Tibial nerve (tissue), 4 donors: ENCODE results near the gene PELI2. TPM values are rescaled to one million over a fixed set of nuclear protein-coding genes. Genes with fewer than 3 reads are reported as not detected.
A peak's percentile ranks its signal among the peaks of the same experiment; 100 is the strongest.

ENCODE experiments used
- DNase-seq, 2 donors: peaks; one replicate each; pipeline ENCODE4 v3.0.0-alpha.2; 2019; ENCODE audit warnings: low spot score in 2 of 2
- H3K27ac ChIP-seq, 4 donors: fragments of 200-600 bp; sonication (generic) in 3 of 4; one replicate each; pipeline ENCODE4 v1.5.1; 2017 to 2019; ENCODE audit warnings: mild to moderate bottlenecking in 1 of 4
- H3K27me3 ChIP-seq, 2 donors: fragments of 200-600 bp; sonication (generic) in 1 of 2; one replicate each; pipeline versions ENCODE4 v1.5.1 to v1.6.0; 2017 to 2019
- H3K36me3 ChIP-seq, 3 donors: fragments of 200-600 bp; sonication (generic); one replicate each; pipeline ENCODE4 v1.5.1; 2018 to 2019
- H3K4me1 ChIP-seq, 4 donors: fragments of 200-600 bp; sonication (generic) in 3 of 4; one replicate each; pipeline ENCODE4 v1.5.1; 2017 to 2019
- H3K4me3 ChIP-seq, 4 donors: fragments of 200-600 bp; sonication (generic) in 3 of 4; one replicate each; pipeline ENCODE4 v1.5.1; 2017 to 2019; ENCODE audit warnings: mild to moderate bottlenecking in 1 of 4, moderate library complexity in 1 of 4
- H3K9me3 ChIP-seq, 4 donors: fragments of 200-600 bp; sonication (generic) in 3 of 4; one replicate each; pipeline ENCODE4 v1.5.1; 2017 to 2019
- EP300 ChIP-seq, 2 donors: sonication (generic); formaldehyde crosslinking; IDR thresholded peaks; one replicate each; pipeline ENCODE4 v1.6.1; 2017; ENCODE audit warnings: antibody characterized with exemption in 2 of 2, mild to moderate bottlenecking in 1 of 2
- POLR2A ChIP-seq, 2 donors: fragments of 450-650 bp; IDR thresholded peaks; one replicate each; pipeline ENCODE4 v1.6.1; 2017; ENCODE audit warnings: antibody characterized with exemption in 2 of 2, mild to moderate bottlenecking in 2 of 2, moderate library complexity in 2 of 2
- WGBS, 2 donors: methylation state at CpG; one replicate each; pipeline ENCODE4 v1.1.5; 2018; 5-methylcytosine and 5-hydroxymethylcytosine counted together
- total RNA-seq, 4 donors: library from RNA; depleted of rRNA; stranded (reverse); fragments of >200 nt; gene quantifications; one replicate each; pipeline ENCODE4 v1.1.0, GENCODE V29; 2016
- TF ChIP-seq, protein P1 (sequence below), 5 experiments: fragments of 200-600 bp in 3 of 5; fragments of 450-650 bp in 2 of 5; sonication (generic) in 3 of 5; IDR thresholded peaks; one replicate each; pipeline ENCODE4 v1.5.1; 2016 to 2019; ENCODE audit warnings: antibody characterized with exemption in 5 of 5, mild to moderate bottlenecking in 3 of 5, moderate library complexity in 2 of 5

Gene PELI2
- total RNA-seq, 4 donors from 2014 or later: 20.1 to 42.3 (median 35.1) TPM

DNA sequence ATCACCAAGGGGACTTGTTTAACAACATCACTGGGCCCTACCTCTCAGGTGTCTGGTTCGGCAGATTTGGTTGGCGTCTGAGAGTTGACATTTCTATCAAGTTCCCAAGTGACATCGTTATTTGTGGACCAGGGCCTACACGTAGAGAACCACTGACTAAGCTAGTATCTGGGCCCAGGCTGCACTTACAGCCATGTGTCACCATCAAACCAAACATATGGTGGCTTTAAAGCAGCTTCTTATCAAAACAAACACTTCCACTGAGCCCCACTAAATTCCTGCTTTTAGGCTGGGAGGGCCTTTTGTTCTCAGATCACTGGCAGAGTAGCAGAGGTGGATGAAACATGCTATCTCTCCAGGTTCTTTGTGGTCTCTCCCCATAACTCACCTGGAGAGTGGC, 220.5 kb downstream of the PELI2 start:
- Histone ChIP-seq H3K4me3 (no peak overlapping the region), H3K27ac (no peak overlapping the region), H3K4me1 (peaks cover 0 to 46% (median 18%) of the 10 kb centered on the region in 4 donors), H3K9me3 (no peaks in the 10 kb centered on the region), H3K36me3 (no peaks in the 10 kb centered on the region), H3K27me3 (no peaks in the 10 kb centered on the region)
- 90 to 94% methylated on average over 4 of the region's 4 CpGs for WGBS, 2 donors
- TF ChIP-seq POLR2A (IDR thresholded peaks at IDR 0.05) (no peak), EP300 (IDR thresholded peaks at IDR 0.05) (no peak)
- TF ChIP-seq, protein P1, sequence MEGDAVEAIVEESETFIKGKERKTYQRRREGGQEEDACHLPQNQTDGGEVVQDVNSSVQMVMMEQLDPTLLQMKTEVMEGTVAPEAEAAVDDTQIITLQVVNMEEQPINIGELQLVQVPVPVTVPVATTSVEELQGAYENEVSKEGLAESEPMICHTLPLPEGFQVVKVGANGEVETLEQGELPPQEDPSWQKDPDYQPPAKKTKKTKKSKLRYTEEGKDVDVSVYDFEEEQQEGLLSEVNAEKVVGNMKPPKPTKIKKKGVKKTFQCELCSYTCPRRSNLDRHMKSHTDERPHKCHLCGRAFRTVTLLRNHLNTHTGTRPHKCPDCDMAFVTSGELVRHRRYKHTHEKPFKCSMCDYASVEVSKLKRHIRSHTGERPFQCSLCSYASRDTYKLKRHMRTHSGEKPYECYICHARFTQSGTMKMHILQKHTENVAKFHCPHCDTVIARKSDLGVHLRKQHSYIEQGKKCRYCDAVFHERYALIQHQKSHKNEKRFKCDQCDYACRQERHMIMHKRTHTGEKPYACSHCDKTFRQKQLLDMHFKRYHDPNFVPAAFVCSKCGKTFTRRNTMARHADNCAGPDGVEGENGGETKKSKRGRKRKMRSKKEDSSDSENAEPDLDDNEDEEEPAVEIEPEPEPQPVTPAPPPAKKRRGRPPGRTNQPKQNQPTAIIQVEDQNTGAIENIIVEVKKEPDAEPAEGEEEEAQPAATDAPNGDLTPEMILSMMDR (IDR thresholded peaks at IDR 0.05): no peak
- no peak for DNase-seq

DNA sequence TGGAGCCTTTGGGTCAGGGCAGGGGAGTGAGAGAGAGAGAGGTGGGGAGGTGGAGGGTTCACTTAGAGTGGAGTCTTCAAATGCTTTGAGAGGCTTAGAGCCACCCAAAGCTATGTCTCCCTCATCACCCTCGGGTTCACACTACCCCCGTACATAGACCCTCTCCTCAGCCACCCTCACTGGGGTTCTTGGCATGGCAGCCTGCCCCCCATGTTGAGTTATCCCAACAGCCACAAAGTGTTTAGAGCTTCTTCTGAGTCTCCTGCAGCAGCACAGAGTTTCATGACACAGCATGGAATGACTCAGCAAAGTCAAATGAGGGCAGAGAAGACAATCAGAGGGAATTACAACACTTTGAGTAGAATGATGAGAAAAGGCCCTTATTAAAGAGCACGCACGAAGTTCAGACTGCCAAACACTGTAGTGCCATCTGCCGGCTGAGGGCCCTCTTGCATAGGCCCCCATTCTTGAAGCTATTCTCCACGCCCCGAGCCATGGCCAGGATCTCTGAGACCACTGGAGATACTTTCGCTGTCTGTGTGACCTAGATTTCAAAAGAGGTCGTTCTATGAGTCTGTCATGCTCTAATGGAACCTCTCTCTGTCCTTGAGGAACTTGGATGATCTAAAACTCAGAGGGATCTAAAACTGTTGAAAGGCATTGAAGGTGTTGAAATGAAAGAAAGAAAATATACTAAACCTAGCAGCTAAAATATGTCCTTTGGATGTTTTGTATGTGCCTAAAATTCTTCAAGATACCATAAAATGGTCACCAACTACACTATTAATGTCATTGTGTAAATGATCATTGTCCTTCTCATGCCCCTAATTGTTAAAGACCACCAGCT, 221.9 kb downstream of the PELI2 start:
- Histone ChIP-seq H3K27ac (peak overlapping the region in 3 of 4 donors; percentile 40 to 74 (median 71)), H3K4me3 (no peak overlapping the region), H3K4me1 (peaks cover 0 to 42% (median 18%) of the 10 kb centered on the region in 4 donors), H3K9me3 (no peaks in the 10 kb centered on the region), H3K27me3 (no peaks in the 10 kb centered on the region), H3K36me3 (no peaks in the 10 kb centered on the region)
- WGBS, 2 donors: 30 to 40% methylated on average over 9 of the region's 9 CpGs
- peak; percentile 77 to 86 for DNase-seq
- TF ChIP-seq POLR2A (IDR thresholded peaks at IDR 0.05) (no peak), EP300 (IDR thresholded peaks at IDR 0.05) (peak in 1 of 2 donors; percentile 83)
- TF ChIP-seq, protein P1 (IDR thresholded peaks at IDR 0.05): peak; percentile 74 to 87 (median 84)

DNA sequence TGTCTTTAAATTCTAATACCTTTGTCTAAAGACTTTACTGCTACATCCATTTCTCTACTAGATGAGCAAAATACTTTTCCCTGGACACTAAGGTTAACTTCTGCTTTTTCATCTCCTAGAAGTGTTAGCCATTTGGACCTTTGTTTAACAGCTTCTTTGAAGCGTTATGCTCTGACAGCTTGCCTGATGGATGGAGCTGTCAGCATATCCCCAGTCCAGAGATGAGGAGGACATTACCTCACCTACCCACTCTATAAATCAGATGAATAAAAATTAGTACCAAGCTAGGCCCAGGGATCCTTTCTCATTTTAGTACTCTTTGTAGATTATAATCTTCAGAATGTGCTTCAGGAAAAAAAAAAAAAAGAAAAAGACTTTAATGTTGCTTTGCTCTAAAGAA, 222.7 kb downstream of the PELI2 start:
- DNase-seq: no peak
- no peaks in the 10 kb centered on the region for H3K36me3 ChIP-seq
- H3K4me3 ChIP-seq: no peak overlapping the region
- H3K9me3 ChIP-seq: no peaks in the 10 kb centered on the region
- WGBS, 2 donors: 88 to 95% methylated on average over 1 of the region's 1 CpG
- TF ChIP-seq EP300 (IDR thresholded peaks at IDR 0.05) (no peak), POLR2A (IDR thresholded peaks at IDR 0.05) (no peak)
- TF ChIP-seq, protein P1 (IDR thresholded peaks at IDR 0.05): no peak
- peaks cover 0 to 42% (median 18%) of the 10 kb centered on the region in 4 donors for H3K4me1 ChIP-seq
- peak overlapping the region in 2 of 4 donors; percentile 71 to 74 for H3K27ac ChIP-seq
- no peaks in the 10 kb centered on the region for H3K27me3 ChIP-seq

DNA sequence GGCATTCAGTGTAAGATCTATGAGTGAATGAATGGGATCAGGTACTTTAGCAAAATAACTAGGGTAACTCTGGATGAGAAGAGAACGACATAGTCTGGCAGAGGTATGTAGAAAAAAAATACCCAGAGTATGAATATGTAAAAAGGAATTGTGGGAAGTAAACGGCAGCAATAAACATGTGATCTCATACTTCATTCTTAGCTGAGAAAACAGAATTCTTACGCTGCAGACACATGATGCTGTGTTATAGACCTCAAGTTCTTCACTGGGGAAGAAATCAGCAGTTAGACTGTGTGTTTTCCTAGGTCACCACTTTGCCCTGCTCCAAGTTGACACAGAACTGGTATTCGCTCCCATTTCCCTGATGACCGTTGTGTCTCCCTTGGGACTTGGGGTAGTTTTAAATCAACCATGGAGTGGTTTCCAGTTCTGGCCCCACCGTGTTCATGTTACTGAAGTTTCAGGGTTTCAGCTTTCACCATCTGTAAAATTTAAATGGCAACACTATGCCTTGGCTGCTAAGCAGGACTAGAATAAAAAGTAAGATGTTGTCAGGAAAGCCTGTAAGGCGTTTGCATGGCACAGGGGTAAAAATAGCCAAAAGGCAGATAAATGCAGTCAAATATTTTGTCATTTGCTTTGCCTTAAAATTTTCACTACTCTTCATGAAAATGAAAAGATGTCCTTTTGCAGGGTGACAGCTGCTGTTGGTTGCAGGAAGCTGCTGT, 223.7 kb downstream of the PELI2 start:
- DNase-seq: no peak
- WGBS, 2 donors: 21 to 22% methylated on average over 7 of the region's 7 CpGs
- TF ChIP-seq EP300 (IDR thresholded peaks at IDR 0.05): peak in 1 of 2 donors; percentile 5
- TF ChIP-seq, protein P1 (IDR thresholded peaks at IDR 0.05): no peak
- no peak overlapping the region for H3K4me3 ChIP-seq
- H3K27ac ChIP-seq: peak overlapping the region in 2 of 4 donors; percentile 71 to 74
- H3K4me1 ChIP-seq: peaks cover 0 to 42% (median 18%) of the 10 kb centered on the region in 4 donors
- H3K9me3 ChIP-seq: no peaks in the 10 kb centered on the region
- no peaks in the 10 kb centered on the region for H3K27me3 ChIP-seq
- H3K36me3 ChIP-seq: no peaks in the 10 kb centered on the region
